GM18909 (cell line): ENCODE results near the gene LGALS4.
"Not testable (repeated sequence)": the region's sequence is repeated elsewhere in the genome, so short reads cannot be mapped to it uniquely, and the experiment has no call there.

Experiments
- ATAC-seq: cut with Tn5 transposase; IDR thresholded peaks from one replicate; pipeline ENCODE4 v1.9.1; 2021; ENCODE audit warnings: mild to moderate bottlenecking; ENCODE audit not compliant: unreplicated experiment, poor library complexity

LGALS4 gene

GRCh38 chr19:38800577-38801347, 12.0 kb downstream of the LGALS4 start:
- no peak for ATAC-seq

GRCh38 chr19:38799104-38799503, 13.6 kb downstream of the LGALS4 start:
- ATAC-seq, result no peak

- ATAC-seq, result not testable (repeated sequence)
Observed at GRCh38 chr19:38797781-38798180, 15.0 kb downstream of the LGALS4 start.

- ATAC-seq, result no peak
Observed at GRCh38 chr19:38796154-38796553, 16.6 kb downstream of the LGALS4 start.

GRCh38 chr19:38795549-38795948, 17.2 kb downstream of the LGALS4 start:
- no peak for ATAC-seq

- ATAC-seq, result no peak
Observed at GRCh38 chr19:38793671-38794070, 19.1 kb downstream of the LGALS4 start.

GRCh38 chr19:38793177-38793576, 19.6 kb downstream of the LGALS4 start:
- ATAC-seq, result no peak

- no peak for ATAC-seq
Observed at GRCh38 chr19:38792250-38793111, 20.3 kb downstream of the LGALS4 start.

GRCh38 chr19:38791451-38792064, 21.2 kb downstream of the LGALS4 start:
- not testable (repeated sequence) for ATAC-seq

GRCh38 chr19:38790507-38791403, 22.0 kb downstream of the LGALS4 start:
- not testable (repeated sequence) for ATAC-seq

GRCh38 chr19:38788478-38789243, 24.1 kb downstream of the LGALS4 start, which contains the start of gene LGALS7B:
Gene LGALS7B, plus strand, starts transcription at chr19:38789200. Its CDS starts 27 bp downstream, at chr19:38789227.
- no peak for ATAC-seq

GRCh38 chr19:38786572-38787265, 26.0 kb downstream of the LGALS4 start:
- ATAC-seq, result no peak

- ATAC-seq, result not testable (repeated sequence)
Observed at GRCh38 chr19:38786061-38786460, 26.7 kb downstream of the LGALS4 start.

- no peak for ATAC-seq
Observed at GRCh38 chr19:38785187-38785699, 27.5 kb downstream of the LGALS4 start.

GRCh38 chr19:38784224-38784623, 28.5 kb downstream of the LGALS4 start:
- ATAC-seq, result no peak

- ATAC-seq, result not testable (repeated sequence)
Observed at GRCh38 chr19:38782212-38782611, 30.5 kb downstream of the LGALS4 start.

GRCh38 chr19:38781058-38781457, 31.7 kb downstream of the LGALS4 start:
- no peak for ATAC-seq

GRCh38 chr19:38780443-38780842, 32.3 kb downstream of the LGALS4 start:
- ATAC-seq, result no peak
